Liver (tissue), 9 donors: ENCODE data around the gene CMIP. TPM values are rescaled to one million over a fixed set of nuclear protein-coding genes. Genes with fewer than 3 reads are reported as not detected.

Experiments
- DNase-seq: peaks from one replicate; pipeline ENCODE4 v3.0.0-alpha.2; 2017; ENCODE audit warnings: low spot score
- H3K27ac ChIP-seq, 2 donors: one replicate each; pipeline ENCODE4 v1.7.0; 2013; ENCODE audit warnings: inconsistent platforms in 2 of 2, low read length in 2 of 2, control low read depth in 1 of 2, low read depth in 1 of 2, mild to moderate bottlenecking in 1 of 2
- H3K27me3 ChIP-seq, 4 donors: one replicate each; pipeline versions ENCODE4 v1.6.1 to v1.7.0; 2013; ENCODE audit warnings: low read length in 3 of 4, inconsistent platforms in 1 of 4, mild to moderate bottlenecking in 1 of 4, moderate library complexity in 1 of 4; ENCODE audit not compliant: control insufficient read depth in 4 of 4, insufficient read depth in 4 of 4
- H3K36me3 ChIP-seq, 4 donors: one replicate each; pipeline versions ENCODE4 v1.6.1 to v1.7.0; 2013; ENCODE audit warnings: low read length in 3 of 4, mild to moderate bottlenecking in 3 of 4, low read depth in 1 of 4, moderate library complexity in 1 of 4; ENCODE audit not compliant: control insufficient read depth in 4 of 4, insufficient read depth in 3 of 4
- H3K4me1 ChIP-seq, 4 donors: one replicate each; pipeline versions ENCODE4 v1.6.1 to v1.7.0; 2013; ENCODE audit warnings: low read length in 3 of 4, mild to moderate bottlenecking in 3 of 4, moderate library complexity in 1 of 4; ENCODE audit not compliant: control insufficient read depth in 4 of 4, insufficient read depth in 4 of 4
- H3K4me3 ChIP-seq, 3 donors: one replicate each; pipeline versions ENCODE4 v1.6.1 to v1.7.0; 2013; ENCODE audit warnings: low read length in 3 of 3, control low read depth in 1 of 3, low read depth in 1 of 3, mild to moderate bottlenecking in 1 of 3
- H3K9ac ChIP-seq, 2 donors: one replicate each; pipeline ENCODE4 v1.7.0; 2013; ENCODE audit warnings: low read length in 2 of 2, mild to moderate bottlenecking in 2 of 2, moderate library complexity in 2 of 2, control low read depth in 1 of 2, low read depth in 1 of 2
- H3K9me3 ChIP-seq, 4 donors: one replicate each; pipeline versions ENCODE4 v1.6.1 to v1.7.0; 2013; ENCODE audit warnings: low read length in 3 of 4; ENCODE audit not compliant: control insufficient read depth in 4 of 4
- ATF3 ChIP-seq: IDR thresholded peaks from 2 replicates; pipeline ENCODE4 v1.6.1; 2016; ENCODE audit warnings: antibody characterized with exemption
- CTCF ChIP-seq: fragments of 150-350 bp; IDR thresholded peaks from 2 replicates; pipeline ENCODE4 v1.5.1; 2017; ENCODE audit warnings: improper control_type of control experiment, low read depth, low read length; ENCODE audit not compliant: missing input control
- FOXA1 ChIP-seq: IDR thresholded peaks from 2 replicates; pipeline ENCODE4 v1.6.1; 2016; ENCODE audit warnings: antibody characterized with exemption
- GABPA ChIP-seq, 2 donors: IDR thresholded peaks in 1 of 2; conservative IDR thresholded peaks in 1 of 2; 2 replicates each; pipeline ENCODE4 v1.6.1; 2016; ENCODE audit warnings: antibody characterized with exemption in 2 of 2, mild to moderate bottlenecking in 1 of 2, moderate library complexity in 1 of 2
- HNF4A ChIP-seq, 2 donors: conservative IDR thresholded peaks; 2 replicates each; pipeline ENCODE4 v1.6.1; 2016; ENCODE audit warnings: antibody characterized with exemption in 2 of 2, mild to moderate bottlenecking in 2 of 2
- HNF4G ChIP-seq: IDR thresholded peaks from 2 replicates; pipeline ENCODE4 v1.6.1; 2016; ENCODE audit warnings: antibody characterized with exemption
- JUND ChIP-seq, 2 donors: IDR thresholded peaks; 2 replicates each; pipeline ENCODE4 v1.6.1; 2016; ENCODE audit warnings: antibody characterized with exemption in 2 of 2
- MAX ChIP-seq: IDR thresholded peaks from 2 replicates; pipeline ENCODE4 v1.6.1; 2016; ENCODE audit warnings: antibody characterized with exemption
- NR2F2 ChIP-seq: IDR thresholded peaks from 2 replicates; pipeline ENCODE4 v1.6.1; 2016; ENCODE audit warnings: antibody characterized with exemption
- RAD21 ChIP-seq, 2 donors: IDR thresholded peaks; 2 replicates each; pipeline ENCODE4 v1.6.1; 2016; ENCODE audit warnings: antibody characterized with exemption in 2 of 2, mild to moderate bottlenecking in 2 of 2
- REST ChIP-seq: IDR thresholded peaks from 2 replicates; pipeline ENCODE4 v1.6.1; 2016; ENCODE audit warnings: antibody characterized with exemption, mild to moderate bottlenecking
- RXRA ChIP-seq, 2 donors: IDR thresholded peaks; 2 replicates each; pipeline ENCODE4 v1.6.1; 2017 to 2018; ENCODE audit warnings: antibody characterized with exemption in 2 of 2, mild to moderate bottlenecking in 1 of 2
- SP1 ChIP-seq: IDR thresholded peaks from 2 replicates; pipeline ENCODE4 v1.6.1; 2018; ENCODE audit warnings: antibody characterized with exemption, mild to moderate bottlenecking
- TAF1 ChIP-seq: conservative IDR thresholded peaks from 2 replicates; pipeline ENCODE4 v1.6.1; 2016; ENCODE audit warnings: antibody characterized with exemption, mild to moderate bottlenecking
- YY1 ChIP-seq: IDR thresholded peaks from 2 replicates; pipeline ENCODE4 v1.6.1; 2016; ENCODE audit warnings: antibody characterized with exemption, mild to moderate bottlenecking
- ZBTB33 ChIP-seq: IDR thresholded peaks from 2 replicates; pipeline ENCODE4 v1.6.1; 2016; ENCODE audit warnings: antibody characterized with exemption
- WGBS: extraction: QIAGEN DNeasy Blood & Tissue Kit; methylation state at CpG from one replicate; pipeline ENCODE4 v1.1.7; 2013; 5-methylcytosine and 5-hydroxymethylcytosine counted together
- polyA plus RNA-seq, 2 donors: library from polyadenylated mRNA; stranded (reverse) in 1 of 2; unstranded in 1 of 2; fragments of 200-250 nt in 1 of 2; fragments of >200 nt in 1 of 2; fragmentation: Nextera tagmentation in 1 of 2; extraction: Ambion mirVana in 1 of 2; gene quantifications; one replicate each; pipeline versions ENCODE4 v1.2.1 to v1.2.3, GENCODE V29; 2013 to 2015
- total RNA-seq, 2 donors: library from RNA; depleted of rRNA; stranded (reverse); fragments of >200 nt; gene quantifications; one replicate each; pipeline ENCODE4 v1.2.3, GENCODE V29; 2014
- donor health status: healthy.
- donor health status: healthy.
- donor health status: healthy.
- donor health status: healthy.
- donor health status: healthy.

CMIP gene
- total and polyA plus RNA-seq, 4 donors = 1.7 to 15.6 (median 10.1) TPM

GRCh38 chr16:81530814-81531213 is 86.2 kb downstream of the CMIP start:
- Histone ChIP-seq H3K4me1 (peaks cover 11 to 43% (median 35%) of the 10 kb centered on the region in 4 donors), H3K27ac (no peak overlapping the region), H3K4me3 (no peak overlapping the region), H3K36me3 (no peaks in the 10 kb centered on the region), H3K9ac (no peak overlapping the region), H3K9me3 (no peaks in the 10 kb centered on the region), H3K27me3 (no peaks in the 10 kb centered on the region)
- DNase-seq = no peak
- 91% methylated on average over 12 of the region's 12 CpGs for WGBS
- TF ChIP-seq REST (no peak), HNF4A (conservative IDR thresholded peaks at IDR 0.05) (no peak), MAX (no peak), ATF3 (no peak), RXRA (IDR thresholded peaks at IDR 0.05) (no peak), YY1 (no peak), FOXA1 (no peak), SP1 (no peak)

GRCh38 chr16:81531419-81531821 is 86.8 kb downstream of the CMIP start:
- H3K9me3 ChIP-seq = no peaks in the 10 kb centered on the region
- no peak for TF ChIP-seq RAD21 (IDR thresholded peaks at IDR 0.05)
- TF ChIP-seq HNF4G = no peak
- no peak for TF ChIP-seq ZBTB33
- no peak for TF ChIP-seq HNF4A (conservative IDR thresholded peaks at IDR 0.05)
- no peak for TF ChIP-seq MAX
- no peak for TF ChIP-seq CTCF
- TF ChIP-seq GABPA (IDR thresholded peaks at IDR 0.05 in 1 of 2, conservative IDR thresholded peaks at IDR 0.05 in 1 of 2) = no peak
- no peak for TF ChIP-seq SP1
- no peak for TF ChIP-seq JUND (IDR thresholded peaks at IDR 0.05)
- no peak for TF ChIP-seq ATF3
- no peak for TF ChIP-seq RXRA (IDR thresholded peaks at IDR 0.05)
- TF ChIP-seq NR2F2 = no peak
- no peak for TF ChIP-seq TAF1
- no peak for TF ChIP-seq YY1
- H3K27me3 ChIP-seq = no peaks in the 10 kb centered on the region
- no peak overlapping the region for H3K27ac ChIP-seq
- WGBS = 86% methylated on average over 11 of the region's 11 CpGs
- H3K4me3 ChIP-seq = no peak overlapping the region
- no peak for DNase-seq
- H3K9ac ChIP-seq = no peak overlapping the region
- H3K36me3 ChIP-seq = no peaks in the 10 kb centered on the region
- H3K4me1 ChIP-seq = peaks cover 11 to 43% (median 34%) of the 10 kb centered on the region in 4 donors
